Measurements from ENCODE around the gene WDR11.
A peak's percentile ranks its signal among the peaks of the same experiment; 100 is the strongest.

WDR11 gene

GRCh38 chr10:120850911-120851865 is at the start of gene WDR11:
Gene WDR11, plus strand, starts transcription at chr10:120851362. Its CDS starts 59 bp downstream, at chr10:120851421.
- peak; percentile 36 for DNase-seq

- DNase-seq = no peak
Observed at GRCh38 chr10:120802935-120803334, 48.2 kb upstream of the WDR11 start.

GRCh38 chr10:120803972-120804371 is 47.2 kb upstream of the WDR11 start:
- DNase-seq = no peak

- no peak for DNase-seq
Observed at GRCh38 chr10:120805014-120805812, 45.9 kb upstream of the WDR11 start.

- DNase-seq = no peak
Observed at GRCh38 chr10:120806081-120806480, 45.1 kb upstream of the WDR11 start.

- DNase-seq = no peak
Observed at GRCh38 chr10:120810298-120810697, 40.9 kb upstream of the WDR11 start.

GRCh38 chr10:120813085-120813484 is 38.1 kb upstream of the WDR11 start:
- no peak for DNase-seq

GRCh38 chr10:120818301-120818700 is 32.9 kb upstream of the WDR11 start:
- DNase-seq = no peak

- no peak for DNase-seq
Observed at GRCh38 chr10:120819366-120819765, 31.8 kb upstream of the WDR11 start.

GRCh38 chr10:120823266-120823665 is 27.9 kb upstream of the WDR11 start:
- DNase-seq = no peak

- DNase-seq = no peak
Observed at GRCh38 chr10:120824881-120825309, 26.3 kb upstream of the WDR11 start.

GRCh38 chr10:120825878-120826769 is 25.0 kb upstream of the WDR11 start:
- DNase-seq = no peak

- DNase-seq = no peak
Observed at GRCh38 chr10:120827251-120827875, 23.8 kb upstream of the WDR11 start.

GRCh38 chr10:120828763-120829319 is 22.3 kb upstream of the WDR11 start:
- DNase-seq = no peak

GRCh38 chr10:120832106-120832505 is 19.1 kb upstream of the WDR11 start:
- DNase-seq = no peak

- DNase-seq = no peak
Observed at GRCh38 chr10:120833222-120833928, 17.8 kb upstream of the WDR11 start.

- no peak for DNase-seq
Observed at GRCh38 chr10:120835603-120836002, 15.6 kb upstream of the WDR11 start.

GRCh38 chr10:120838941-120839340 is 12.2 kb upstream of the WDR11 start:
- DNase-seq = no peak

GRCh38 chr10:120841522-120842189 is 9.5 kb upstream of the WDR11 start:
- DNase-seq = no peak

- no peak for DNase-seq
Observed at GRCh38 chr10:120854388-120854787, 3.2 kb downstream of the WDR11 start.
